ENCODE measurements around the gene PITPNB.

- TF ChIP-seq CTCF (conservative IDR thresholded peaks at IDR 0.05) (no peak), ZFX (IDR thresholded peaks at IDR 0.05) (no peak)
Measured at GRCh38 chr22:27848005-27848404, 71.1 kb downstream of the PITPNB start.
